Measurements from ENCODE around the gene CCDC158.
"Not testable (repeated sequence)": the region's sequence is repeated elsewhere in the genome, so short reads cannot be mapped to it uniquely, and the experiment has no call there.

Gene CCDC158

GRCh38 chr4:76307660-76308014, 113.3 kb downstream of the CCDC158 start:
- no peak for DNase-seq

GRCh38 chr4:76306882-76307659, 113.9 kb downstream of the CCDC158 start:
- no peak for DNase-seq

DNA sequence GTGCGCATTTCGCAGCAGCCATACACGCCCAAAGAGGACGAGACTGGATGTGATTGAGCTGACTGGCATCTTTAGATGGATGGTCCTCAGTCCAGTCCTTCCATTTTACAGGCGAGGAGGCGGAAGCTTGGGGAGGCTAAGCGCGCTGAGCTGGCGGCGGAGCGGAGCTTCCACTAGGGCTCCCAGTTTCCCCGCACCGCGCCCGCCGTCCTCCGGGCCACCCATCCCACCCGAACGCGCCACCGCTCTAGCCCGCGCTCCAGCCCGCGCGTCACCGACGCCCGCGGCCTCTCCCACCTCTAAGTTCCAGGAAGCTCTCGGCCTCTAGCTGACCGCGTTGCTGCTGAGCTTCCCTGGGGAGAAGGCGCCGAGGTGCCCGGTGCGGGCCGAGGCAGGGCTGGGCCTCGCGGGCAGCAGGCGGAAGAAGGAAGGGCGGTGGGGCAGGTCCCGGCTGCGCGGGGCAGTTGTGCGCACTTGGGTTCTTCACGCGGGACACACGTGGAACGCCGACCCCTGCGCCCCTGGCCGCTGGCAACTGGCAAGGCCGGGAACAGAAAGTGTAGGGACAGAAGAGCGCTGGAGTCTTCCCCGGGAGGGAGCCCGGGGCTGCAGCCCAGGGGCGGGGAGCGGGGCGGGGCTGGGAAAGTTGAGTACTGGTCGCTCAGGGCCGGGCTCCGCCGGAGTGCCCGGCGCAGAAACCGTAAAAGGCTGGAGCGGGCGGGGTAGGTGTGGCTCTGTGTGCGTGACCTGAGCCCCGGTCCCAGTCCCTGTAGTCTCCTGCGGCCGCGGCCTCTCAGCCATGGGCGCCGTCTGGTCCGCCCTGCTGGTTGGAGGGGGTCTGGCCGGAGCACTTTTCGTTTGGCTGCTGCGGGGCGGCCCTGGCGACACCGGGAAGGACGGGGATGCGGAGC, 114.7 kb downstream of the CCDC158 start, which contains the start of gene STBD1:
STBD1 (plus strand) TSS at position 763 of the 911 bp plus-strand sequence; CDS start at position 800, 37 bp downstream.
- no peak for DNase-seq

GRCh38 chr4:76305033-76305687, 115.8 kb downstream of the CCDC158 start:
- no peak for DNase-seq

DNA sequence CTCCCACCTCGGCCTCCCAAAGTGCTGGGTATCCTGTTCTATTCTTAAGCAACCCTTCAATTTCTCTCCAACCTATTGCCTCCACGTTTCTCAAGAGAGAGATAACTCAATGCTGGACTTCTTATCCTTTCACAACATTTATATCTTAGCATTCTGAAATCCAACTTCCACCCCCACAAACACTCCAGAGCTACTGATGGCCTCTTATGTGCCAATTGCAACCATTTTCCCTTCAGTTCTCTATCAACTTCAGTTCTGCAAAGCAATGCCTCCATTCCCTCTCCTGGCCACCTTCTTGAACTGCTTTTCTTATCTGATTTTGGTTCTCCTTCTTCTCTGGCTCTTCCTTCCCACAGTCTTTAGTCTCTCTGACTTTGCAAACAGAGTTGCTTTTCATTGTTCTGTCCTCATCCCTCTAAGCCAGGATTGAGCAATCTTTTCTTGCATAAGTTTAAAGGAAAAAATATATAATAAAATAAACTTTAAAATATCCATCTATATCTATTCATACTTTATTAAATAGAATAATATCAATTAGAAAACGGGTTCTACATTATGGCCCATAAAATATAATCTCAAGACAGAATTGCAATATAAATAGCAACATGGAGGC, 118.0 kb downstream of the CCDC158 start:
- no peak for DNase-seq

GRCh38 chr4:76301775-76302162, 119.2 kb downstream of the CCDC158 start:
- no peak for DNase-seq

- peak; percentile 36 for DNase-seq
Measured at GRCh38 chr4:76301068-76301774, 119.7 kb downstream of the CCDC158 start.

DNA sequence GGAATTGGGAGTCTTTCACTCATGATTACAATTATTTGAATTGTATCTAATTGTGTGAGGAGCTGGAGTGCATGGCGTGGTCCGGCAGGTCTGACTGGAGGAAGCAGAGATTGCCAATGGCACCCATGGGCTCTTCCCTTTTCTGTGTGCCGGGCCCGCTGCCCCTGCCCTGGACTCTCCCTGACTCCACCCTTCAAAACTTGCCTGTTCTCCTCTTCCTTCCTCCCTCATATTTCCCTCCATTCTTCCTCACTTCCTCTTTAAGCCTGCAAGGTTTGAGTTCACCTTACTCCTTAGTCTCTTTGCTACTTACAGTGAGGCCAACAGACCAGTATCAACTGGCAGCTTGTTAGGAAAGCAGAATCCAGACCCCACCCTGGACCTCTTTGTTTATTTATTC, 120.9 kb downstream of the CCDC158 start:
- no peak for DNase-seq

- DNase-seq: no peak
Measured at GRCh38 chr4:76298227-76298626, 122.7 kb downstream of the CCDC158 start.

DNA sequence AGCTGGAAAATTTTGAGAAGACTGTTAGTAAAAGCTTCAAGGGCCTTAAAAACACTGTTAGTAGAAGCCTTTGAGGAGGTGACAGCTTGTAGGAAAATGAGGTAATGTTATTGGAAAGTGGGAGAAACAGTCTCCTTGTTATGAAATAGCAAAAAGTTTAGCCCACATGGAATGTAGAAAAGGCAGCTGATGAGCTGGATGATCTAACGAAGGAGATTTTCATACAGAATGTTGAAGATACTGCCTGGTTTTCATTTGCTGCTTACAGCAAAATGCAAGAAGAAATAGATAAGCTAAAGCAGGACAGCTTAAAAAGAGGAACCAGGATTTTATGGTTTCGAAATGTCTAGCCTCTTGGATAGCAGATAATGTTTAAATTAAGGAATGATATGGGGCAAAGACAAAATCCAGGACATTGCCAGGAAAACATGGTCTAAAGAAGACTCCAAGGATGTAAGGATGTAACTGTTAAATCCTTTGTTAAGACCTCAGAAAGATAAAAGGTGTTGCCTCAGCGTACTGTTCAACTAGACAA, 124.6 kb downstream of the CCDC158 start:
- no peak for DNase-seq

GRCh38 chr4:76293772-76294171, 127.2 kb downstream of the CCDC158 start:
- no peak for DNase-seq

DNA sequence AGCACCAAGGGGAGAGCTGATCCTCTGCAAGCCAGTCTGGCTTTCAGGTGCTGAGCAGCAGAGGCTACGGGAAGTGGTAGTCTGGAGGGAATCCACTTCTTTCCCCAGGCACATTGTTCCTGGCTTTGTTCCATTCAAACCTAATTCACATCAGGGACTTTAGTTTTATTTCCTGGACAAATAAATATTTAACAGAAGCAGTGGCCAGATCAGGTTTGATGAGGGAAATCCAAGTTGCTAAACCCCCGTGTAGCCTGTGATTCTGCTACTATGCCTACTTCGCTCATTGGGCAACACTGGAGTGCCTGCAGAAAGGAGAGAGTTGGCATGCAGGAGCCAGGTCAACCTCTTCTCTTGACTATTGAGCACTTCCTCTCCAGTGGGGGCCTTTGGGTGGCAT, 128.2 kb downstream of the CCDC158 start:
- DNase-seq: no peak

DNA sequence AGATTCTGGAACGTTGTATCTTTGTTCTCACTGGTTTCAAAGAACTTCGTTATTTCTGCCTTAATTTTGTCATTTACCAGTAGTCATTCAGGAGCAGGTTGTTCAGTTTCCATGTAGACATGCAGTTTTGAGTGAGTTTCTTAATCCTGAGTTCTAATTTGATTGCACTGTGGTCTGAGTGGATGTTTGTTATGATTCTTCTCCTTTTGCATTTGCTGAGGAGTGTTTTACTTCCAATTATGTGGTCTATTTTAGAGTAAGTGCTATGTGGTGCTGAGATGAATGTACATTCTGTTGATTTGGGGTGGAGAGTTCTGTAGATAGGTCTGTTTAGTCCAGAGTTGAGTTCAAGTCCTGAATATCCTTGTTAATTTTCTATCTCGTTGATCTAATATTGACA, 133.1 kb downstream of the CCDC158 start:
- DNase-seq: not testable (repeated sequence)

GRCh38 chr4:76283900-76284299, 137.0 kb downstream of the CCDC158 start:
- no peak for DNase-seq

- DNase-seq: no peak
Measured at GRCh38 chr4:76282941-76283689, 137.8 kb downstream of the CCDC158 start.

- not testable (repeated sequence) for DNase-seq
Measured at GRCh38 chr4:76281594-76281993, 139.3 kb downstream of the CCDC158 start.

- DNase-seq: no peak
Measured at GRCh38 chr4:76280488-76281441, 140.2 kb downstream of the CCDC158 start.

DNA sequence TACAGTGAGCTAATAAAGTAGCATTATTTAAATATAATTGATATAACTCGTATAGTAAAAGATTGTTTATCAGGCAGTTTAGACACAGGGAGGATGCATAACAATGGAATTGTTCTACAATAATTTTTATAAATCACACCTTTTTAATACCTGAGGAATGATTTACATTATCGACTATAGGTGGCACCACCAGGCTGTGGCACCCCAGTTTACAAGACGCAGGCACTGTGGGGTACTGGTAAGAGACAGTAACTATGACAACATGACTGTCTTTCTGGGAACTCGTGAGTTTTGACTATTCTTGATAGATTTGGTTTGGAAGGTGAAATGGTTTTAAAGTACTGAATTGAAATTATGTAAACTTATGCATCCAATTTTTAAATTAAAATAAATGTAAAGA, 141.5 kb downstream of the CCDC158 start:
- no peak for DNase-seq

GRCh38 chr4:76278583-76278982, 142.4 kb downstream of the CCDC158 start:
- DNase-seq: no peak

GRCh38 chr4:76277667-76278066, 143.3 kb downstream of the CCDC158 start:
- DNase-seq: no peak
